Tibial artery (tissue), 4 donors: Measurements from ENCODE around the gene CORO1C.

Experiments
- DNase-seq, 2 donors: peaks; one replicate each; pipeline ENCODE4 v3.0.0-alpha.2; 2019
- H3K27ac ChIP-seq, 2 donors: fragments of 200-600 bp; sonication (generic) in 1 of 2; 1 replicate in 1 of 2; 2 replicates in 1 of 2; pipeline ENCODE4 v1.5.1; 2018 to 2019; ENCODE audit warnings: mild to moderate bottlenecking in 1 of 2
- H3K27me3 ChIP-seq, 2 donors: fragments of 200-600 bp; sonication (generic) in 1 of 2; one replicate each; pipeline versions ENCODE4 v1.5.1 to v1.6.0; 2016 to 2019
- H3K36me3 ChIP-seq, 3 donors: fragments of 200-600 bp; sonication (generic) in 2 of 3; one replicate each; pipeline ENCODE4 v1.5.1; 2016 to 2019; ENCODE audit warnings: mild to moderate bottlenecking in 2 of 3
- H3K4me1 ChIP-seq, 4 donors: fragments of 200-600 bp; sonication (generic) in 2 of 4; 1 replicate in 3 of 4; 2 replicates in 1 of 4; pipeline ENCODE4 v1.5.1; 2016 to 2019
- H3K4me3 ChIP-seq, 2 donors: fragments of 200-600 bp; sonication (generic) in 1 of 2; 1 replicate in 1 of 2; 2 replicates in 1 of 2; pipeline ENCODE4 v1.5.1; 2018 to 2019; ENCODE audit warnings: mild to moderate bottlenecking in 2 of 2
- H3K9me3 ChIP-seq, 3 donors: fragments of 200-600 bp; sonication (generic) in 1 of 3; one replicate each; pipeline ENCODE4 v1.5.1; 2016 to 2019
- CTCF ChIP-seq, 2 experiments: fragments of 200-600 bp in 1 of 2; fragments of 450-650 bp in 1 of 2; IDR thresholded peaks; one replicate each; pipeline ENCODE4 v1.5.1; 2017 to 2019; ENCODE audit warnings: antibody characterized with exemption in 2 of 2, mild to moderate bottlenecking in 1 of 2, moderate library complexity in 1 of 2
- intact Hi-C: fragments of 100-400 bp; cut with DNase I; formaldehyde crosslinking; loops from one replicate; pipeline ENCODE4 v1.15.0; 2023; ENCODE audit warnings: low total_unique reads

Gene CORO1C

GRCh38 chr12:108615918-108616317, 115.4 kb downstream of the CORO1C start:
- no peak overlapping the region for H3K27ac ChIP-seq
- H3K36me3 ChIP-seq, result no peaks in the 10 kb centered on the region
- DNase-seq, result no peak
- peaks cover 0 to 7% (median 3%) of the 10 kb centered on the region in 4 donors for H3K4me1 ChIP-seq
- H3K4me3 ChIP-seq, result no peak overlapping the region
- H3K9me3 ChIP-seq, result no peaks in the 10 kb centered on the region
- no peaks in the 10 kb centered on the region for H3K27me3 ChIP-seq
- TF ChIP-seq CTCF (IDR thresholded peaks at IDR 0.05), result no peak
- intact Hi-C loops, result loop anchor here (5.0 to 10.0 kb wide), 2 partner anchors 49 to 339 kb away; no protein-coding TSS in a partner anchor

- no peaks in the 10 kb centered on the region for H3K9me3 ChIP-seq
- intact Hi-C loops, result loop anchor here (5.0 to 10.0 kb wide), 2 partner anchors 47 to 340 kb away; no protein-coding TSS in a partner anchor
- H3K27ac ChIP-seq, result no peak overlapping the region
- H3K36me3 ChIP-seq, result no peaks in the 10 kb centered on the region
- H3K27me3 ChIP-seq, result no peaks in the 10 kb centered on the region
- no peak overlapping the region for H3K4me3 ChIP-seq
- peaks cover 0 to 9% (median 7%) of the 10 kb centered on the region in 4 donors for H3K4me1 ChIP-seq
- DNase-seq, result no peak
- no peak for TF ChIP-seq CTCF (IDR thresholded peaks at IDR 0.05)
These were observed 116.7 kb downstream of the CORO1C start for GRCh38 chr12:108614639-108615038.

- no peak for DNase-seq
- no peak for TF ChIP-seq CTCF (IDR thresholded peaks at IDR 0.05)
- no peaks in the 10 kb centered on the region for H3K9me3 ChIP-seq
- H3K4me3 ChIP-seq, result no peak overlapping the region
- no peaks in the 10 kb centered on the region for H3K27me3 ChIP-seq
- H3K36me3 ChIP-seq, result no peaks in the 10 kb centered on the region
- H3K27ac ChIP-seq, result no peak overlapping the region
- intact Hi-C loops, result loop anchor here (10.0 kb wide), 1 partner anchor 341 kb away; no protein-coding TSS in a partner anchor
- peaks cover 0 to 14% (median 11%) of the 10 kb centered on the region in 4 donors for H3K4me1 ChIP-seq
These were observed 117.3 kb downstream of the CORO1C start for GRCh38 chr12:108614041-108614440.

GRCh38 chr12:108613548-108613947, 117.8 kb downstream of the CORO1C start:
- intact Hi-C loops, result loop anchor here (10.0 kb wide), 1 partner anchor 341 kb away; no protein-coding TSS in a partner anchor
- H3K27ac ChIP-seq, result no peak overlapping the region
- peaks cover 0 to 14% (median 11%) of the 10 kb centered on the region in 4 donors for H3K4me1 ChIP-seq

GRCh38 chr12:108612788-108613282, 118.5 kb downstream of the CORO1C start:
- intact Hi-C loops, result loop anchor here (10.0 kb wide), 1 partner anchor 342 kb away; no protein-coding TSS in a partner anchor
- no peak overlapping the region for H3K4me3 ChIP-seq
- peaks cover 0 to 10% (median 7%) of the 10 kb centered on the region in 4 donors for H3K4me1 ChIP-seq
- H3K27me3 ChIP-seq, result no peaks in the 10 kb centered on the region
- DNase-seq, result no peak
- no peak overlapping the region for H3K27ac ChIP-seq
- no peaks in the 10 kb centered on the region for H3K36me3 ChIP-seq
- H3K9me3 ChIP-seq, result no peaks in the 10 kb centered on the region
- no peak for TF ChIP-seq CTCF (IDR thresholded peaks at IDR 0.05)

More at GRCh38 chr12:108613548-108613947, 117.8 kb downstream of the CORO1C start:
- H3K27me3 ChIP-seq, result no peaks in the 10 kb centered on the region
- DNase-seq, result no peak
- H3K36me3 ChIP-seq, result no peaks in the 10 kb centered on the region
- no peaks in the 10 kb centered on the region for H3K9me3 ChIP-seq
- H3K4me3 ChIP-seq, result no peak overlapping the region
- no peak for TF ChIP-seq CTCF (IDR thresholded peaks at IDR 0.05)
